Osteoblast (primary cell): ENCODE data around the gene KCNQ5. TPM values are rescaled to one million over a fixed set of nuclear protein-coding genes. Genes with fewer than 3 reads are reported as not detected.
A peak's percentile ranks its signal among the peaks of the same experiment; 100 is the strongest.

Source experiments
- DNase-seq: peaks from one replicate; pipeline ENCODE4 v3.0.0; 2011; ENCODE audit warnings: low spot score, mixed read lengths; ENCODE audit not compliant: insufficient read length; ENCODE audit errors: missing footprints
- H2AFZ ChIP-seq: 2 replicates; pipeline ENCODE4 v1.6.0; 2011; ENCODE audit warnings: mild to moderate bottlenecking, low read length
- H3K27ac ChIP-seq: 2 replicates; pipeline ENCODE4 v1.5.1; 2011; ENCODE audit warnings: mild to moderate bottlenecking, low read depth, low read length, moderate library complexity
- H3K27me3 ChIP-seq: 2 replicates; pipeline ENCODE4 v1.6.0; 2012; ENCODE audit warnings: mild to moderate bottlenecking, control low read depth, inconsistent platforms, low read length, moderate library complexity; ENCODE audit not compliant: insufficient read depth
- H3K36me3 ChIP-seq: 2 replicates; pipeline ENCODE4 v1.5.1; 2011; ENCODE audit warnings: mild to moderate bottlenecking, low read length, control low read depth, moderate library complexity; ENCODE audit not compliant: insufficient read depth
- H3K4me1 ChIP-seq: 2 replicates; pipeline ENCODE4 v1.5.1; 2011; ENCODE audit warnings: mild to moderate bottlenecking, low read length, control low read depth, moderate library complexity; ENCODE audit not compliant: insufficient read depth
- H3K4me2 ChIP-seq: 2 replicates; pipeline ENCODE4 v1.6.0; 2011; ENCODE audit warnings: mild to moderate bottlenecking, low read length; ENCODE audit not compliant: insufficient read depth
- H3K4me3 ChIP-seq: fragments of 200-600 bp; sonication (generic); 3 replicates; pipeline ENCODE4 v1.5.1; 2012; ENCODE audit warnings: mild to moderate bottlenecking, low read length, inconsistent platforms; ENCODE audit not compliant: insufficient read depth
- H3K79me2 ChIP-seq: 2 replicates; pipeline ENCODE4 v1.6.0; 2012; ENCODE audit warnings: mild to moderate bottlenecking, low read length, control low read depth, inconsistent platforms; ENCODE audit not compliant: insufficient read depth
- H3K9me3 ChIP-seq: 2 replicates; pipeline ENCODE4 v1.5.1; 2011; ENCODE audit warnings: low read depth, low read length, control low read depth
- H4K20me1 ChIP-seq: 2 replicates; pipeline ENCODE4 v1.6.0; 2012; ENCODE audit warnings: mild to moderate bottlenecking, low read length, control low read depth; ENCODE audit not compliant: insufficient read depth
- total RNA-seq: library from RNA; depleted of rRNA; stranded (reverse); fragments of >200 nt; gene quantifications from 2 replicates; pipeline ENCODE4 v1.2.3, GENCODE V29; 2012
- TF ChIP-seq, protein P1 (sequence below): IDR thresholded peaks from 2 replicates; pipeline ENCODE4 v1.5.1; 2011; ENCODE audit warnings: mild to moderate bottlenecking, low read depth, low read length, moderate library complexity; ENCODE audit errors: extremely low read depth

KCNQ5 gene
- total RNA-seq, 1 donor = 4.0 TPM

DNA sequence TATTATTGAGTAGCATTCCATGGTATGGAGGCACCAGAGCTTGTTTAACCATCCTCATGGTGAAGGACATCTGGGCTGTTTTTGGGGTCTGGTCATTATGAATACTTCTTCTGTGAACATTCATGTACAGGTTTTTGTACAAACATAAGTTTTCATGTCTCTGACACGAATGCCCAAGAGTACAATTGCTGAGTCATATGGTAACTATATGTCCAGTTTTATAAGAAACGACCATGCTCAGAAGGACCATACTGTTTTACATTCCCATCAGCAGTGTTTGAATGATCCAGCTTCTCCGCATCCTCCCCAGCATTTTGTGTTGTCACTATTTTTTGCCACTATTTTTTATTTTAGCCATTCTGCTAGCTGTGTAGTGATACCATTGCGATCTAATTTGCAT lies 414.8 kb downstream of the KCNQ5 start:
- H3K27me3 ChIP-seq = no peaks in the 10 kb centered on the region

GRCh38 chr6:73041051-73041450 lies 419.2 kb downstream of the KCNQ5 start:
- H3K4me3 ChIP-seq = peak overlapping the region; percentile 61
- H4K20me1 ChIP-seq = no peaks in the 10 kb centered on the region
- H3K36me3 ChIP-seq = no peaks in the 10 kb centered on the region
- no peaks in the 10 kb centered on the region for H3K27me3 ChIP-seq
- H3K9me3 ChIP-seq = peaks cover 2% of the 10 kb centered on the region
- peak overlapping the region; percentile 80 for H2AFZ ChIP-seq
- peak overlapping the region; percentile 76 for H3K4me2 ChIP-seq
- TF ChIP-seq, protein P1, sequence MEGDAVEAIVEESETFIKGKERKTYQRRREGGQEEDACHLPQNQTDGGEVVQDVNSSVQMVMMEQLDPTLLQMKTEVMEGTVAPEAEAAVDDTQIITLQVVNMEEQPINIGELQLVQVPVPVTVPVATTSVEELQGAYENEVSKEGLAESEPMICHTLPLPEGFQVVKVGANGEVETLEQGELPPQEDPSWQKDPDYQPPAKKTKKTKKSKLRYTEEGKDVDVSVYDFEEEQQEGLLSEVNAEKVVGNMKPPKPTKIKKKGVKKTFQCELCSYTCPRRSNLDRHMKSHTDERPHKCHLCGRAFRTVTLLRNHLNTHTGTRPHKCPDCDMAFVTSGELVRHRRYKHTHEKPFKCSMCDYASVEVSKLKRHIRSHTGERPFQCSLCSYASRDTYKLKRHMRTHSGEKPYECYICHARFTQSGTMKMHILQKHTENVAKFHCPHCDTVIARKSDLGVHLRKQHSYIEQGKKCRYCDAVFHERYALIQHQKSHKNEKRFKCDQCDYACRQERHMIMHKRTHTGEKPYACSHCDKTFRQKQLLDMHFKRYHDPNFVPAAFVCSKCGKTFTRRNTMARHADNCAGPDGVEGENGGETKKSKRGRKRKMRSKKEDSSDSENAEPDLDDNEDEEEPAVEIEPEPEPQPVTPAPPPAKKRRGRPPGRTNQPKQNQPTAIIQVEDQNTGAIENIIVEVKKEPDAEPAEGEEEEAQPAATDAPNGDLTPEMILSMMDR = no peak
- no peak overlapping the region for H3K27ac ChIP-seq
- no peaks in the 10 kb centered on the region for H3K4me1 ChIP-seq
- peak; percentile 32 for DNase-seq
- H3K79me2 ChIP-seq = no peaks in the 10 kb centered on the region

More for the DNA sequence above, 414.8 kb downstream of the KCNQ5 start:
- Histone ChIP-seq H3K79me2 (no peaks in the 10 kb centered on the region), H3K27ac (no peak overlapping the region), H3K4me1 (peaks cover 5% of the 10 kb centered on the region), H3K36me3 (no peaks in the 10 kb centered on the region), H3K4me2 (no peak overlapping the region), H4K20me1 (no peaks in the 10 kb centered on the region), H2AFZ (no peak overlapping the region), H3K9me3 (peaks cover 2% of the 10 kb centered on the region), H3K4me3 (no peak overlapping the region)
- DNase-seq = no peak
- TF ChIP-seq, protein P1 = no peak

DNA sequence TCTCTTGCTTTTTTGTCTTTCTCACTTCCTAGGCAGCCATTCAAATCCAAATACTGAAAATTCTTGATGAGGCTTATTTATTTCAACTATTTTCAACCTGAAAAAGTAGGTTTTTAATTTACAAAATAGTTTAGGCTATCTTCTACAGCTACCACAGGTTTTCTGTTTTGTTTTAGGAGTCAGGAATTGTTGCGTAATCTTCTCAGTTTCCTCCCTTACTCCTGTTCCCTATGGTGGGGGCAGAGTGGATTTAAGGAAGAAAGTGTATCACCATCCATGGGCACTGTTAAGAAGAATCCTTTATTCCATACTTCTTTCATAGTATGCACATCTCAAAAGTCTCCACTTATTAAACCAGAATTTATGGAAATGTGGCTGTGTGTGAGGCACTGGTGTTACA lies 421.0 kb downstream of the KCNQ5 start:
- Histone ChIP-seq H3K27me3 (no peaks in the 10 kb centered on the region), H3K4me3 (no peak overlapping the region), H3K4me1 (no peaks in the 10 kb centered on the region), H3K36me3 (no peaks in the 10 kb centered on the region), H2AFZ (no peak overlapping the region), H3K27ac (no peak overlapping the region), H3K4me2 (no peak overlapping the region), H3K79me2 (no peaks in the 10 kb centered on the region), H4K20me1 (no peaks in the 10 kb centered on the region), H3K9me3 (peaks cover 2% of the 10 kb centered on the region)
- no peak for DNase-seq
- TF ChIP-seq, protein P1 = no peak

- H3K36me3 ChIP-seq = no peaks in the 10 kb centered on the region
- H3K9me3 ChIP-seq = peaks cover 2% of the 10 kb centered on the region
- no peak for DNase-seq
- no peak overlapping the region for H2AFZ ChIP-seq
- H3K79me2 ChIP-seq = no peaks in the 10 kb centered on the region
- no peaks in the 10 kb centered on the region for H3K27me3 ChIP-seq
- no peak overlapping the region for H3K27ac ChIP-seq
- no peak overlapping the region for H3K4me3 ChIP-seq
- no peak overlapping the region for H3K4me2 ChIP-seq
- TF ChIP-seq, protein P1 = no peak
- H4K20me1 ChIP-seq = no peaks in the 10 kb centered on the region
- H3K4me1 ChIP-seq = no peaks in the 10 kb centered on the region
Measured at GRCh38 chr6:73043446-73043845, 421.6 kb downstream of the KCNQ5 start.
